HG02763 (cell line): ENCODE measurements around the gene PEMT.

Experiments used
- ATAC-seq: cut with Tn5 transposase; IDR thresholded peaks from one replicate; pipeline ENCODE4 v1.9.1; 2021; ENCODE audit warnings: mild to moderate bottlenecking, moderate library complexity; ENCODE audit not compliant: unreplicated experiment

The PEMT gene

GRCh38 chr17:17555151-17555550 is 36.4 kb downstream of the PEMT start:
- ATAC-seq = no peak

- ATAC-seq = no peak
These were observed 37.2 kb downstream of the PEMT start for GRCh38 chr17:17554266-17554665.

GRCh38 chr17:17553217-17554195 is 38.0 kb downstream of the PEMT start:
- ATAC-seq = no peak

- no peak for ATAC-seq
These were observed 38.9 kb downstream of the PEMT start for GRCh38 chr17:17552351-17553216.

GRCh38 chr17:17551361-17551760 is 40.1 kb downstream of the PEMT start:
- no peak for ATAC-seq

GRCh38 chr17:17549732-17550366 is 41.7 kb downstream of the PEMT start:
- ATAC-seq = no peak

GRCh38 chr17:17548044-17548443 is 43.5 kb downstream of the PEMT start:
- no peak for ATAC-seq

- no peak for ATAC-seq
These were observed 44.2 kb downstream of the PEMT start for GRCh38 chr17:17547210-17547764.

- no peak for ATAC-seq
These were observed 44.9 kb downstream of the PEMT start for GRCh38 chr17:17546399-17547185.

GRCh38 chr17:17545984-17546383 is 45.5 kb downstream of the PEMT start:
- ATAC-seq = no peak

- no peak for ATAC-seq
These were observed 46.3 kb downstream of the PEMT start for GRCh38 chr17:17545031-17545820.

GRCh38 chr17:17542906-17543635 is 48.4 kb downstream of the PEMT start:
- no peak for ATAC-seq

- no peak for ATAC-seq
These were observed 49.9 kb downstream of the PEMT start for GRCh38 chr17:17541640-17542001.

GRCh38 chr17:17540935-17541639 is 50.4 kb downstream of the PEMT start:
- ATAC-seq = no peak

- ATAC-seq = no peak
These were observed 51.1 kb downstream of the PEMT start for GRCh38 chr17:17540278-17540906.

GRCh38 chr17:17539591-17539990 is 51.9 kb downstream of the PEMT start:
- ATAC-seq = no peak
